COR-L47 (cell line): Measurements from ENCODE around the gene TEX13D.
A peak's percentile ranks its signal among the peaks of the same experiment; 100 is the strongest.
"Not testable (repeated sequence)": the region's sequence is repeated elsewhere in the genome, so short reads cannot be mapped to it uniquely, and the experiment has no call there.

ENCODE experiments used
- DNase-seq: peaks from one replicate; lab custom pipeline; 2025; lab: John Stamatoyannopoulos, UW

TEX13D gene

DNA sequence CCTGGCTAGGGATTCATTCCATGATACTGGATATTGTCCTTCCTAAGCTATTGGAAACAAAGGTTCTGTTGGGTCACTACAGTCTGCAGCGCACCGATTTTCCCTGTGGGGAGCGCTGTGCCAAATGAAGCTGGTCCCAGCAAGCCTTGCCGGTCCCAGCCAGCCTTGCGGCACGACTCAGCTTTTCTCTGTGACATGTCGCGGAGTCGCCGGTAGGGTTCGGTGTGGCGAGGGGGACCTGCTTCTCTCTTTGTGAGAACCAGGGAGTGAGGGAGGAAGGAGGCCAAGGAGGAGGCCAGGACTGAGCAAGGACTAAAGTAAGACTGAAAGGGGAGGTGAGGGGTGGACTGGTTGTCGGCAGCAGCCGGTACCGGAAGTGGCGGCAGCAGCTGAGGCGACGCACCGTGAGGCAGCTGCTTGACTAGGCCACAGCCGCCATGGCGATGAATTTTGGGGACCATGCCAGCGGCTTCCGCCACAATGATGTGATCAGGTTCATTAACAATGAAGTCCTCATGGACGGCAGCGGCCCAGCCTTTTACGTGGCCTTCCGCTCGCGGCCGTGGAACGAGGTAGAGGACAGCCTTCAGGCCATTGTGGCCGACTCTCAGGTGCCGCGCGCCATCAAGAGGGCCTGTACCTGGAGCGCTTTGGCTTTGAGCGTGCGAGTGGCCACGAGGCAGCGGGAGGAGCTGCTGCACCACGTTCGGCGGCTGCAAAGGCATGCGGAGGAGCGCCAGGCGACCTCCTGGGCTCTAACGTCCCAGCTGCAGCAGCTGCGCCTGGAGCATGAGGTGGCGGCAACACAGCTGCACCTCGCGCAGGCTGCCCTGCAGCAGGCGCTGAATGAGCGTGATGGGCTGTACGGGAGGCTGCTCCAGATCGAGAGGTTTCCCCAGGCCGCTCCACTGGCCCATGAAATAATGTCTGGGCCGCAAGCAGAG is at the start of gene TEX13D:
Gene TEX13D (plus strand): TSS at position 180 of the 944 bp plus-strand sequence. CDS start 258 bp downstream, at position 438.
- DNase-seq = no peak

GRCh38 chrX:124289443-124289842 is 43.0 kb upstream of the TEX13D start:
- DNase-seq = peak; percentile 48

DNA sequence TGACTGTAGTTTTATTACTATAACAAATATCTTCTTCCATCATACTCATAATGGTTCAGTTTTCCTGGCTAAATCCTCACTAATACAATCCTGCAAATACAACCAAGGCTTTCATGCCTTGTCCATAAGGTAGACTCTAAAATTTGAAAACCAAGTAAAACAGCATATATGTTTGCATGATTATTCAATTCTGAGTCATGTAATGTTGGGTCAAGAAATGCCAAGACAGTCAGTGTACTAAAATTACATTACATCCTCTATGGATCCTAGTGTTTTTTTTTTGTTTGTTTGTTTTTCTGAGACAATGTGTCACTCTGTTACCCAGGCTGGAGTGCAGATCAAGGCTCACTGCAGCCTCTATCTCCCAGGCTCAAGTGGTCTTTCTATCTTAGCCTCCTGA is 38.6 kb upstream of the TEX13D start:
- no peak for DNase-seq

DNA sequence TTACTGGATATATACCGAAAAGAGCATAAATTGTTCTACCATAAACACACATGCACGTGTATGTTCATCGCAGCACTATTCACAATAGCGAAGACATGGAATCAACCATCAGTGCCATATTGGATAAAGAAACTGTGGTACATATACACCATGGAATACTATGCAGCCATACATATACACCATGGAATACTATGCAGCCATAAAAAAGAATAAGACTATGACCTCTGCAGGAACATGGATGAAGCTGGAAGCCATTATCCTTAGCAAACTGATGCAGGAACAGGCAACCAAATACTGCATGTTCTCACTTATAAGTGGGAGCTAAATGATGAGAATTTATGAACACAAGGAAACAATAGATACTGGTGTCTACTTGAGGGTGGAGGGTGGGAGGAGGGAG is 33.1 kb upstream of the TEX13D start:
- DNase-seq = not testable (repeated sequence)

DNA sequence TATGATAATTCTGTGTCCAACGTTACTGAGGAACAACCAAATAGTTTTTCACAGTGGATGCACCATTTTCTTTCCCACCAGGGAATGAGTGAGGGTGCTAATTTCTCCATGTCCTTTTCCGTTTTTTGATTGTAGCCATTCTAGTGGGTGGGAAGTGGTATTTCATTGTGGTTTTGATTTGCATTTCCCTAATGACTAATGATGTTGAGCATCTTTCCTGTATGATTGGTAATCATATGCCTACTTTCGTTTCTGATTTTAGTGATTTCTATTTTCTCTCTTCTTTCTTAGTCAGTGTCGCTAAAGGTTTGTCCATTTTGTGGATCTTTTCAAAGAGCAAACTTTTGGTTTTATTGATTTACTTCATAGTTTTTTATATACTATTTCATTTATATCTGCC is 32.1 kb upstream of the TEX13D start:
- no peak for DNase-seq

- DNase-seq = no peak
These were observed 25.1 kb upstream of the TEX13D start for GRCh38 chrX:124307253-124307907.

- no peak for DNase-seq
These were observed 6.7 kb upstream of the TEX13D start for GRCh38 chrX:124325732-124326131.

- DNase-seq = no peak
These were observed 3.7 kb upstream of the TEX13D start for GRCh38 chrX:124328765-124329164.

- no peak for DNase-seq
These were observed 1.4 kb downstream of the TEX13D start for GRCh38 chrX:124333862-124334261.

DNA sequence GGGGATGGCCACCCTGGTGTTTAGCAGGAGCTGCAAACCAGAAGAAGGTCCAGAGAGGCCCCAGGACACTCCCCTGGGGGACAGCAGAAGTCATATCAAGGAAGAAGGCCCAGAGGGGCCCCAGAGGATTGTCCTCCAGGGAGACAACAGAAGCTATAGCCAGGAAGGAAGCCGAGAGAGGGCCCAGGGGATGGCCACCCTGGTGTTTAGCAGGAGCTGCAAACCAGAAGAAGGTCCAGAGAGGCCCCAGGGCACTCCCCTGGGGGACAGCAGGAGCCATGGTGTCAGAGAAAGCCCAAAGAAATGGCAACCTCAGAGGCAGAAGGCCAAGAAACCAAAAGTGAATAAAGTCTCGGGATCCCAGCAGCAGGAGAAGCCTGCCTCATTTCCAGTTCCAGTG is 2.1 kb downstream of the TEX13D start:
- DNase-seq = not testable (repeated sequence)

GRCh38 chrX:124335598-124335997 is 3.1 kb downstream of the TEX13D start:
- DNase-seq = no peak

DNA sequence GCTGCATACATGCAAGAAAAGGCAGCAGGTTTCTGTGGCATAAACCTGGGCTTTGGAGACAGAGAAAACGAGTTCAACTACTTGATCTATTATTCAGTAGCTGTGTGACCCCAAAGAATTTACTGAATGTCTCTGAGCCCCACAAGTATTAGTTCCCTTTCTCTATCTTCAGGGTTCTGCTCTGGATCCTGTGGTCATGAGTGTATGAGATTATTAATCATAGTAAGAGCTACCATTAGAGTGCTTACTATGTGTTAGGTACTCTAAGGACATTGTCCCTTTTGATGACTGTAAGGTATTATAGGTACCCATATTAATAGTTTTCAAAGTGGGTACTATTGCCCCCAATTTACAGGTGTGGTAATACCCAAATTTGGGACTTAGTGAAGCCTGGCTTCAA is 5.5 kb downstream of the TEX13D start:
- no peak for DNase-seq

- DNase-seq = no peak
These were observed 6.5 kb downstream of the TEX13D start for GRCh38 chrX:124338733-124339514.

DNA sequence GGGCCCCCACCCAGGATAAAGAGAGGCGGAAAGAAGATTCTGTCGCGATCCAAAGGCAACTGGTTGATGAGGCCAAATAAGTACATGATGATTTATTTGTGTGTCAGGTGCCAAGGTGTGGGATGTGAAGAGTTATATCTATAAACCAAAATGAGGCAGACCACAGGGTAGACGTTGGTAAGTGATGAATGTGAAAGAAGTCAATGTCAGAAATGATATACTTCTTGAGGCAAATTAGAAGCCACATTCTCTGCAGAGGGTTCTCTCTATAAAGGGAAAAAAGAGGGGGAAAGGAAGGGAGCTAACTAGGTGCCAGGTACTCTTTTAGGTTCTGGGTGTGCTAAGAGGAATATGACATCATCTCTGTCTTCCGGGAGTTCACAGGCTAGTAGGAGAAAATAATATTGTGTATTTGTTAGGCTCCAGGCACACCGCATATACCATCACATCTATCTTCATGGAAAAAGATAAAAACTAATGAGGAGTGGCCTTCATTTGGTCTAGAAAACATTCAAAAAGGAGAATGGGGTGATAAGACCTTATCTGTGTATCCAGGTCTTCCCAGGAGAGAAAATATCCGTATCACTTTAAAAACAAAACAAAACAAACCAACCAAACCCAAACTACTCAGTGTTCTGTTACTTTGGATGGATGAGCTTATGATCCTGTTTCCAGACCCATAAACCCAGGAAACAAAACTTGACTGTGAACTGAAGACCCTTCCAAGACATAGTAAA is 9.1 kb downstream of the TEX13D start:
- DNase-seq = no peak

GRCh38 chrX:124342174-124342867 is 9.9 kb downstream of the TEX13D start:
- DNase-seq = no peak

DNA sequence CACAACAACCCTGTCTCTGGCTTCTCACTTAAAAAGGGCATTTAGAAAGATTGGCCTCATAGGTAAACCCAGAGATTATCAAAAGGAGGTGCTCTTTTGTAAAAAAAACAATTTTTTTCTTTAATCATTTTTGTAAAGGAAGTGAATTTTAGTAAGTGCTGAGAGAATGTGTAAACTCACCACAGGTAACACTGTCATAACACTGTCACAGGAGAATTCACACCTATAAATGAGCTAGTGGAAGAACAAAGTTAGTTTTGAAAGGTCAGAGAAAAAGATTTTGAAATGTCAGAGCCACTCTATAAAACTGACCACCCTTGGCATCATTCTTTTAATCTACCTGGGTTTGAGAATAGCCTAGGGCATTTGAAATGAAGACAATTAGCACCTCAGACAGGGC is 10.6 kb downstream of the TEX13D start:
- no peak for DNase-seq

DNA sequence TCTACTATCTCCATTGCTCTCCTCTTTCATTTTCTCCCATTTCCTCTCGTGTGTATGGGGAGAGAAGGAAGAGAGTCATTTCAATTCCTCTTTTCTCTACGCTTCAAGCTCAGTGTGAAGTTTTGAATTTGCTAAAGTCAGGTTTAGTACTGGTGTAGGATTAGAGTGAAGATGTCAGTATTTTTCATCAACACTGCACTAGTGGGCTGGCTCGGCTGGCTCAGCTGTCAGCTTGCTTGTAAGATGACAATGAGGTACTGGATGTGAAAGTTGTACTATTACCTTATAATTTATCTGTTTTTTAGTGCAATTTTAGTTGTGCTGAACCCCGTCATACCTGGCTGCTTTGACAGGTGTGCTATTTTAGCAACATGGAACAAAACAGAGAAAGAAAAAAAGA is 11.8 kb downstream of the TEX13D start:
- DNase-seq = no peak

DNA sequence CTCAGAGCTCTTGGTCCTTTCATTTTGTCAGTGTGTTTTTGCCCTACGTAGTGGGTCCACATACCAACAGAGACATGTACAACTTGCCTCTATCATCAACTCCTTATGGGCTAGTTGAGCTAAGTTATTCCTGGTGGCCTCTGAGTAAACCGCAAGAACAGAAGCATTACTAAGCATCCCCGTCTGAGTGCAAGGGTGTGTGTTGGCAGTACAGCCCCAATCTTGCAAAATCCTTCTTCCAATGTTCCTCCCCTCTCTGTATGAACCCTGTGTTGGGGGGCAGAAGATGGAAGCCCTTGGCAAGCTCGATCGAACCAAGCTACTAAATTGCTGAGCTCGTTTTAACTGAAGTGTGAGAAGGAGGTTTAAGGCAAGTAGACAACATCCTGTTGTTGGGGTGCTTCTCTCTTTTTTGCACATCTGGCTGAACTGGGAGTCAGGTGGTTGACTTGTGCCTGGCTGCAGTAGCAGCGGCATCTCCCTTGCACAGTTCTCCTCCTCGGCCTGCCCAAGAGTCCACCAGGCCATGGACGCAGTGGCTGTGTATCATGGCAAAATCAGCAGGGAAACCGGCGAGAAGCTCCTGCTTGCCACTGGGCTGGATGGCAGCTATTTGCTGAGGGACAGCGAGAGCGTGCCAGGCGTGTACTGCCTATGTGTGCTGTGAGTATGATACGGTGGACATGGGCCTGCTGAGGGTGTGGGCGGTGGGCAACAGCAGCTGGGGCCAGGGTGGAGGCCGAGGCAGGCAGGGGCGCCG is 13.8 kb downstream of the TEX13D start, which contains the start of gene SH2D1A:
Gene SH2D1A (plus strand): TSS at position 447 of the 760 bp plus-strand sequence. CDS start 80 bp downstream, at position 527.
- no peak for DNase-seq

- no peak for DNase-seq
These were observed 14.4 kb downstream of the TEX13D start for GRCh38 chrX:124346877-124347241.

- no peak for DNase-seq
These were observed 14.8 kb downstream of the TEX13D start for GRCh38 chrX:124347242-124347641.
